MM.1S (cell line): ENCODE measurements around the gene IPO9.

Source experiments
- DNase-seq: peaks from one replicate; pipeline ENCODE4 v3.0.0-alpha.2; 2015
- H2AFZ ChIP-seq: fragments of 300-600 bp; sonication (generic); 2 replicates; pipeline ENCODE4 v1.6.0; 2016; ENCODE audit warnings: antibody characterized with exemption, low read length
- H3F3A ChIP-seq: fragments of 300-600 bp; sonication (generic); 2 replicates; pipeline ENCODE4 v1.6.1; 2016; ENCODE audit warnings: mild to moderate bottlenecking, antibody characterized with exemption, low read length, moderate library complexity, mixed read lengths; ENCODE audit not compliant: insufficient read depth
- H3K27ac ChIP-seq: fragments of 300-600 bp; sonication (generic); 2 replicates; pipeline ENCODE4 v1.5.1; 2016; ENCODE audit warnings: mild to moderate bottlenecking, low read length
- H3K27me3 ChIP-seq: fragments of 300-600 bp; sonication (generic); replicated peaks from 2 replicates; pipeline ENCODE4 v1.6.0; 2016; ENCODE audit warnings: low read length; ENCODE audit not compliant: insufficient read depth
- H3K36me3 ChIP-seq: fragments of 300-600 bp; sonication (generic); replicated peaks from 2 replicates; pipeline ENCODE4 v1.6.1; 2016; ENCODE audit warnings: mild to moderate bottlenecking, low read length, mixed read lengths; ENCODE audit not compliant: insufficient read depth
- H3K4me1 ChIP-seq: fragments of 300-600 bp; sonication (generic); 2 replicates; pipeline ENCODE4 v1.6.1; 2016; ENCODE audit warnings: low read length, mixed read lengths
- H3K4me2 ChIP-seq: fragments of 300-600 bp; sonication (generic); 2 replicates; pipeline ENCODE4 v1.6.0; 2016; ENCODE audit warnings: low read depth, low read length
- H3K4me3 ChIP-seq: fragments of 300-600 bp; sonication (generic); 2 replicates; pipeline ENCODE4 v1.5.1; 2016; ENCODE audit warnings: low read length, mixed read lengths
- H3K79me2 ChIP-seq: fragments of 300-600 bp; sonication (generic); 2 replicates; pipeline ENCODE4 v1.6.1; 2016; ENCODE audit warnings: mixed run types, low read length, mixed read lengths
- H3K9ac ChIP-seq: fragments of 300-600 bp; sonication (generic); 2 replicates; pipeline ENCODE4 v1.6.1; 2016; ENCODE audit warnings: low read length, mixed read lengths
- H3K9me2 ChIP-seq: fragments of 300-600 bp; sonication (generic); replicated peaks from 2 replicates; pipeline ENCODE4 v1.6.1; 2016; ENCODE audit warnings: mild to moderate bottlenecking, low read length, mixed read lengths; ENCODE audit not compliant: insufficient read depth
- H3K9me3 ChIP-seq: fragments of 300-600 bp; sonication (generic); replicated peaks from 2 replicates; pipeline ENCODE4 v1.6.1; 2016; ENCODE audit warnings: mild to moderate bottlenecking, low read length, mixed read lengths; ENCODE audit not compliant: insufficient read depth
- H4K20me1 ChIP-seq: fragments of 300-600 bp; sonication (generic); 2 replicates; pipeline ENCODE4 v1.6.1; 2016; ENCODE audit warnings: mild to moderate bottlenecking, low read length, moderate library complexity, mixed read lengths; ENCODE audit not compliant: insufficient read depth
- CTCF ChIP-seq: fragments of 300-600 bp; sonication (generic); IDR thresholded peaks from 2 replicates; pipeline ENCODE4 v1.5.1; 2016; ENCODE audit warnings: antibody characterized with exemption, low read length, mixed read lengths
- EZH2 ChIP-seq: fragments of 300-600 bp; sonication (generic); optimal IDR thresholded peaks from 2 replicates; pipeline ENCODE3; 2017; ENCODE audit warnings: low read depth, mild to moderate bottlenecking, antibody characterized with exemption, low read length, mixed read lengths
- EZH2phosphoT487 ChIP-seq: fragments of 300-600 bp; sonication (generic); IDR thresholded peaks from 2 replicates; pipeline ENCODE4 v1.6.1; 2018; ENCODE audit warnings: antibody characterized with exemption, low read length

IPO9 gene

GRCh38 chr1:201884425-201884824 lies 55.5 kb downstream of the IPO9 start:
- H2AFZ ChIP-seq = no peak overlapping the region
- H3K27me3 ChIP-seq = peaks cover 16% of the 10 kb centered on the region; the same call in 1 of the 2 replicates
- H3K4me3 ChIP-seq = no peak overlapping the region
- H3K9me2 ChIP-seq = no peaks in the 10 kb centered on the region
- H3K9ac ChIP-seq = no peak overlapping the region
- no peak overlapping the region for H3K4me2 ChIP-seq
- H3K79me2 ChIP-seq = no peaks in the 10 kb centered on the region
- no peak for DNase-seq
- no peak overlapping the region for H3K27ac ChIP-seq
- peaks cover 14% of the 10 kb centered on the region; the same call in 1 of the 2 replicates for H3F3A ChIP-seq
- H3K4me1 ChIP-seq = peaks cover 30% of the 10 kb centered on the region
- no peaks in the 10 kb centered on the region for H3K36me3 ChIP-seq
- H3K9me3 ChIP-seq = no peaks in the 10 kb centered on the region
- TF ChIP-seq CTCF (no peak), EZH2phosphoT487 (no peak), EZH2 (no peak)
- H4K20me1 ChIP-seq = no peaks in the 10 kb centered on the region

DNA sequence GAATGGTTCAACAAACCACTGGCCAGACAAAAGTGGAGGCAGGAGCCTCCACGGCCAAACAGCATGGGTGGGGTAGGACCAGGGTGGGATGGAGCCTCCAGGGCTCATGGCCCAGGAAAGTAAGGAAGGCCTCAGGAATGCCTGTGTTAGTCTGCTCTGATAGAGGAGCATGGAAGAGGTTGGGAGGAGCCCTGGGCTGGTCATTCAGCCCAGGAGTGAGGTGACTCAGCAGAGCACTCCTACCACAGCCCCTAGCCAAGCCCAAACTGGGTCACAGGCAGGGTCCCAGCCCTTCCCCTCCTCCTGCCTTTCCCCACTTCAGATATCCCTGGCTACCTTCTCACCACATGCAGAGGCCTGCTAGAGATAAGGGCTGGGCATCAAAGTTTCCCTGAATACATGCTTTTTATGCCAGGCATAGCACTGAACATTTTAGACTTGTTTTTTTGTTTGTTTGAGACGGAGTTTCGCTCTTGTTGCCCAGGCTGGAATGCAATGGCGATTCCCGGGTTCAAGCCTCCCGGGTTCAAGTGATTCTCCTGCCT lies 56.6 kb downstream of the IPO9 start:
- Histone ChIP-seq H3F3A (peaks cover 14% of the 10 kb centered on the region; the same call in 1 of the 2 replicates), H3K27ac (no peak overlapping the region), H3K27me3 (peaks cover 16% of the 10 kb centered on the region; the same call in 1 of the 2 replicates), H3K79me2 (no peaks in the 10 kb centered on the region), H3K4me2 (no peak overlapping the region), H3K9me2 (no peaks in the 10 kb centered on the region), H3K36me3 (no peaks in the 10 kb centered on the region), H3K9me3 (no peaks in the 10 kb centered on the region), H3K9ac (no peak overlapping the region), H3K4me1 (peaks cover 30% of the 10 kb centered on the region), H3K4me3 (no peak overlapping the region), H2AFZ (no peak overlapping the region), H4K20me1 (no peaks in the 10 kb centered on the region)
- no peak for TF ChIP-seq EZH2phosphoT487
- TF ChIP-seq EZH2 = no peak
- no peak for TF ChIP-seq CTCF
- DNase-seq = no peak

DNA sequence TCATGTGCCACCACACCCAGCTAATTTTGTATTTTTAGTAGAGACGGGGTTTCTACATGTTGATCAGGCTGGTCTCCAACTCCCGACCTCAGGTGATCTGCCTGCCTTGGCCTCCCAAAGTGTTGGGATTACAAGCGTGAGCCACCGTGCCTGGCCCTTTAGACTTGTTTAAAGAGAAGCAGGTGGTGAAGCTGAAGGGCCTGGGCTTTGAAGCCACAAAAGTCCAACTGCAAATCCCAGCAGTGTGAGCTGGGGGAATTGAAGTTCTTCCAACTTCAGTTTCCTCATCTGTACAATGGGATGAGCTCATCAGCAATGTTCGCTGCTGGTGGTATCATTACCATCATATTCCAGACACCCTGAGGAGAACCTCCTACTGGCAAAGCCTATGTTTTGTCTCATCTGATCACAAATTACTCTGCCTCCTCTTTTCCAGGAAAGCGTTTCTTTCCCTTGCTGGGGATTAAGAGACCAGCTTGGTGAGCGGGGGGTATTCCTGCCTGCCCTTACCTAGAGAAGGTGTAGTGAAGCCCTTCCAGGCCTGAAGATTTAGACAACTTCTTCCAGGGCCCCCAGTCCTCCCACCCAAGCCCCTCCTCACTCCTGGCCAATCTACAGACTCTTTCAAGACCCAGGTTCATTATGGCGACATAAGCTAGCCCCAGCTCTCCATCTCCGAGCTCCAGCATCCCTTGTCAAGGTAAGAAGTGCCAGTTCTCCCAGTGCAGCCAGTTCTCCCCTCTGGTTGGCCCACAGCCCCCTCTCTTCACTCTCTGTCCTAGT lies 57.3 kb downstream of the IPO9 start:
- TF ChIP-seq EZH2phosphoT487 (no peak), CTCF (no peak)
- DNase-seq = no peak
- Histone ChIP-seq H3K36me3 (no peaks in the 10 kb centered on the region), H3K4me3 (no peak overlapping the region), H3K9me2 (no peaks in the 10 kb centered on the region), H3K9ac (no peak overlapping the region), H3K4me2 (no peak overlapping the region), H3K79me2 (no peaks in the 10 kb centered on the region), H4K20me1 (no peaks in the 10 kb centered on the region), H3K27me3 (peaks cover 16% of the 10 kb centered on the region; the same call in 1 of the 2 replicates), H3K4me1 (peaks cover 30% of the 10 kb centered on the region), H3F3A (peaks cover 14% of the 10 kb centered on the region; the same call in 1 of the 2 replicates), H3K9me3 (no peaks in the 10 kb centered on the region), H3K27ac (no peak overlapping the region), H2AFZ (no peak overlapping the region)
